Tibial nerve (tissue), 4 donors: ENCODE results near the gene LRRC42. TPM values are rescaled to one million over a fixed set of nuclear protein-coding genes. Genes with fewer than 3 reads are reported as not detected.

Experiments used
- DNase-seq, 2 donors: peaks; one replicate each; pipeline ENCODE4 v3.0.0-alpha.2; 2019; ENCODE audit warnings: low spot score in 2 of 2
- H3K27ac ChIP-seq, 4 donors: fragments of 200-600 bp; sonication (generic) in 3 of 4; one replicate each; pipeline ENCODE4 v1.5.1; 2017 to 2019; ENCODE audit warnings: mild to moderate bottlenecking in 1 of 4
- H3K27me3 ChIP-seq, 2 donors: fragments of 200-600 bp; sonication (generic) in 1 of 2; one replicate each; pipeline versions ENCODE4 v1.5.1 to v1.6.0; 2017 to 2019
- H3K36me3 ChIP-seq, 3 donors: fragments of 200-600 bp; sonication (generic); one replicate each; pipeline ENCODE4 v1.5.1; 2018 to 2019
- H3K4me1 ChIP-seq, 4 donors: fragments of 200-600 bp; sonication (generic) in 3 of 4; one replicate each; pipeline ENCODE4 v1.5.1; 2017 to 2019
- H3K4me3 ChIP-seq, 4 donors: fragments of 200-600 bp; sonication (generic) in 3 of 4; one replicate each; pipeline ENCODE4 v1.5.1; 2017 to 2019; ENCODE audit warnings: mild to moderate bottlenecking in 1 of 4, moderate library complexity in 1 of 4
- H3K9me3 ChIP-seq, 4 donors: fragments of 200-600 bp; sonication (generic) in 3 of 4; one replicate each; pipeline ENCODE4 v1.5.1; 2017 to 2019
- CTCF ChIP-seq, 5 experiments: fragments of 200-600 bp in 3 of 5; fragments of 450-650 bp in 2 of 5; sonication (generic) in 3 of 5; IDR thresholded peaks; one replicate each; pipeline ENCODE4 v1.5.1; 2016 to 2019; ENCODE audit warnings: antibody characterized with exemption in 5 of 5, mild to moderate bottlenecking in 3 of 5, moderate library complexity in 2 of 5
- EP300 ChIP-seq, 2 donors: sonication (generic); formaldehyde crosslinking; IDR thresholded peaks; one replicate each; pipeline ENCODE4 v1.6.1; 2017; ENCODE audit warnings: antibody characterized with exemption in 2 of 2, mild to moderate bottlenecking in 1 of 2
- POLR2A ChIP-seq, 2 donors: fragments of 450-650 bp; IDR thresholded peaks; one replicate each; pipeline ENCODE4 v1.6.1; 2017; ENCODE audit warnings: antibody characterized with exemption in 2 of 2, mild to moderate bottlenecking in 2 of 2, moderate library complexity in 2 of 2
- WGBS, 2 donors: methylation state at CpG; one replicate each; pipeline ENCODE4 v1.1.5; 2018; 5-methylcytosine and 5-hydroxymethylcytosine counted together
- total RNA-seq, 4 donors: library from RNA; depleted of rRNA; stranded (reverse); fragments of >200 nt; gene quantifications; one replicate each; pipeline ENCODE4 v1.1.0, GENCODE V29; 2016

Gene LRRC42
- total RNA-seq, 4 donors from 2014 or later: 26.1 to 29.5 (median 26.8) TPM

GRCh38 chr1:53979712-53980450, 33.7 kb downstream of the LRRC42 start:
- Histone ChIP-seq H3K9me3 (no peaks in the 10 kb centered on the region), H3K4me1 (peaks cover 0 to 9% (median 0%) of the 10 kb centered on the region in 4 donors), H3K27me3 (no peaks in the 10 kb centered on the region), H3K4me3 (no peak overlapping the region), H3K36me3 (peaks cover 0 to 21% (median 0%) of the 10 kb centered on the region in 3 donors), H3K27ac (no peak overlapping the region)
- DNase-seq: no peak
- no peak for TF ChIP-seq CTCF (IDR thresholded peaks at IDR 0.05)
- no peak for TF ChIP-seq POLR2A (IDR thresholded peaks at IDR 0.05)
- no peak for TF ChIP-seq EP300 (IDR thresholded peaks at IDR 0.05)
- 76 to 81% methylated on average over 13 of the region's 13 CpGs for WGBS, 2 donors

GRCh38 chr1:53981220-53981619, 35.1 kb downstream of the LRRC42 start:
- no peak overlapping the region for H3K4me3 ChIP-seq
- 88 to 92% methylated on average over 6 of the region's 6 CpGs for WGBS, 2 donors
- H3K27me3 ChIP-seq: no peaks in the 10 kb centered on the region
- H3K36me3 ChIP-seq: peaks cover 0 to 8% (median 0%) of the 10 kb centered on the region in 3 donors
- no peak for DNase-seq
- H3K4me1 ChIP-seq: peaks cover 0 to 9% (median 0%) of the 10 kb centered on the region in 4 donors
- TF ChIP-seq EP300 (IDR thresholded peaks at IDR 0.05) (no peak), POLR2A (IDR thresholded peaks at IDR 0.05) (no peak), CTCF (IDR thresholded peaks at IDR 0.05) (no peak)
- no peak overlapping the region for H3K27ac ChIP-seq
- no peaks in the 10 kb centered on the region for H3K9me3 ChIP-seq

GRCh38 chr1:53982034-53982762, 36.0 kb downstream of the LRRC42 start:
- peak in 1 of 2 donors; percentile 15 for DNase-seq
- Histone ChIP-seq H3K4me1 (peaks cover 0 to 9% (median 0%) of the 10 kb centered on the region in 4 donors), H3K27me3 (no peaks in the 10 kb centered on the region), H3K36me3 (no peaks in the 10 kb centered on the region), H3K9me3 (no peaks in the 10 kb centered on the region), H3K27ac (peak overlapping the region in 3 of 4 donors; percentile 9 to 56 (median 22)), H3K4me3 (peak overlapping the region in 3 of 4 donors; percentile 28 to 48 (median 31))
- TF ChIP-seq EP300 (IDR thresholded peaks at IDR 0.05) (no peak), POLR2A (IDR thresholded peaks at IDR 0.05) (no peak), CTCF (IDR thresholded peaks at IDR 0.05) (no peak)
- 27 to 31% methylated on average over 20 of the region's 20 CpGs for WGBS, 2 donors

GRCh38 chr1:53982763-53983104, 36.6 kb downstream of the LRRC42 start:
- H3K9me3 ChIP-seq: no peaks in the 10 kb centered on the region
- peak overlapping the region in 3 of 4 donors; percentile 28 to 48 (median 31) for H3K4me3 ChIP-seq
- DNase-seq: no peak
- no peaks in the 10 kb centered on the region for H3K36me3 ChIP-seq
- no peaks in the 10 kb centered on the region for H3K27me3 ChIP-seq
- peaks cover 0 to 9% (median 0%) of the 10 kb centered on the region in 4 donors for H3K4me1 ChIP-seq
- TF ChIP-seq EP300 (IDR thresholded peaks at IDR 0.05) (no peak), CTCF (IDR thresholded peaks at IDR 0.05) (no peak), POLR2A (IDR thresholded peaks at IDR 0.05) (no peak)
- 11 to 20% methylated on average over 4 of the region's 4 CpGs for WGBS, 2 donors
- H3K27ac ChIP-seq: peak overlapping the region in 3 of 4 donors; percentile 9 to 56 (median 22)

- H3K4me1 ChIP-seq: peaks cover 0 to 9% (median 0%) of the 10 kb centered on the region in 4 donors
- no peaks in the 10 kb centered on the region for H3K27me3 ChIP-seq
- H3K36me3 ChIP-seq: no peaks in the 10 kb centered on the region
- no peaks in the 10 kb centered on the region for H3K9me3 ChIP-seq
- TF ChIP-seq POLR2A (IDR thresholded peaks at IDR 0.05) (no peak), CTCF (IDR thresholded peaks at IDR 0.05) (no peak), EP300 (IDR thresholded peaks at IDR 0.05) (no peak)
- H3K27ac ChIP-seq: no peak overlapping the region
- H3K4me3 ChIP-seq: no peak overlapping the region
- no peak for DNase-seq
Observed at GRCh38 chr1:53984726-53985125, 38.6 kb downstream of the LRRC42 start.
